Vein endothelial cell (primary cell): ENCODE measurements around the gene NDOR1. TPM values are rescaled to one million over a fixed set of nuclear protein-coding genes. Genes with fewer than 3 reads are reported as not detected.

ENCODE experiments used
- total RNA-seq: library from RNA; depleted of rRNA; stranded (reverse); fragments of >200 nt; gene quantifications from 2 replicates; pipeline ENCODE4 v1.2.3, GENCODE V29; 2012

NDOR1 gene
- 8.3 and 8.8 TPM in 2 replicates for total RNA-seq

DNA sequence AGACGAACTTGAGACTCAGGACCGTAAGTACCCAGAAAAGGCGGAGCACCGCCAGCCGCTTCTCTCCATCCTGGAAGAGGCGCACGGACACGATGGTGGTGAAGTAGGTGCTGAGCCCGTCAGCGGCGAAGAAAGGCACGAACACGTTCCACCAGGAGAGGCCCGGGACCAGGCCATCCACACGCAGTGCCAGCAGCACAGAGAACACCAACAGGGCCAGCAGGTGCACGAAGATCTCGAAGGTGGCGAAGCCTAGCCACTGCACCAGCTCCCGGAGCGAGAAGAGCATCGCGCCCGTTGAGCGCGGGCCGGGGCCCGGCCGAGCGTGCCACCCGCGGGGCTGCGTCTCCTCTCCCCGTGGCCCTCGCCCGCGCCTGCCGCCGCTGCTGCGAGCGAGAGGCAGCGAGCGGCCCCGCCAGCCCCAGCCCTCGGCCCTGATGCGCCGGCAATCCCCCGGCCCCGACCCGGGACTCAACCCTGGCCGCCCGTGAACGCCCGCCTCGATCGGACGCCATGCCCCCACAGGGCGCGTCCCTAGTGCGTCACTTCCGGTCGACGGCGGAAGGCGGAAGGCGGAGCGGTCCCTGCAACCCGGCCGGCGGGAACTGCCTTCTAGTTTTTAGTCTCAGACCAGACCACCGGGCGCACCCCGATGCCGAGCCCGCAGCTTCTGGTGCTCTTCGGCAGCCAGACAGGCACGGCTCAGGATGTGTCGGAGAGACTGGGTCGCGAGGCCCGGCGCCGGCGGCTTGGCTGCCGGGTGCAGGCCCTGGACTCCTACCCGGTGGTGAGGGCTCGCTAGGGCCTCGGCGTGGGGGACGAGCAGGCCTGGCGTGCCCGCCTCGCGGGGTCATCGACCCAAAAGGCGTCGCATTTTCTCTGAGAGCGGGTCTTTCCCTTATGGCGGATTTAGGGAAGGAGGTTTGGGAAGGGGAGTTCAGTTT lies at the start of gene NDOR1, which contains the start of gene TMEM203:
NDOR1 (plus strand) TSS at position 575 of the 944 bp plus-strand sequence; CDS start at position 653, 78 bp downstream.
TMEM203 (minus strand) TSS at position 523 of the 944 bp plus-strand sequence; CDS start at position 289, 234 bp downstream.

GRCh38 chr9:137169896-137170358 lies 35.6 kb upstream of the NDOR1 start, which contains the start of gene LRRC26:
Gene LRRC26, minus strand, starts transcription at chr9:137170051. Its CDS starts 108 bp downstream, at chr9:137169943.

DNA sequence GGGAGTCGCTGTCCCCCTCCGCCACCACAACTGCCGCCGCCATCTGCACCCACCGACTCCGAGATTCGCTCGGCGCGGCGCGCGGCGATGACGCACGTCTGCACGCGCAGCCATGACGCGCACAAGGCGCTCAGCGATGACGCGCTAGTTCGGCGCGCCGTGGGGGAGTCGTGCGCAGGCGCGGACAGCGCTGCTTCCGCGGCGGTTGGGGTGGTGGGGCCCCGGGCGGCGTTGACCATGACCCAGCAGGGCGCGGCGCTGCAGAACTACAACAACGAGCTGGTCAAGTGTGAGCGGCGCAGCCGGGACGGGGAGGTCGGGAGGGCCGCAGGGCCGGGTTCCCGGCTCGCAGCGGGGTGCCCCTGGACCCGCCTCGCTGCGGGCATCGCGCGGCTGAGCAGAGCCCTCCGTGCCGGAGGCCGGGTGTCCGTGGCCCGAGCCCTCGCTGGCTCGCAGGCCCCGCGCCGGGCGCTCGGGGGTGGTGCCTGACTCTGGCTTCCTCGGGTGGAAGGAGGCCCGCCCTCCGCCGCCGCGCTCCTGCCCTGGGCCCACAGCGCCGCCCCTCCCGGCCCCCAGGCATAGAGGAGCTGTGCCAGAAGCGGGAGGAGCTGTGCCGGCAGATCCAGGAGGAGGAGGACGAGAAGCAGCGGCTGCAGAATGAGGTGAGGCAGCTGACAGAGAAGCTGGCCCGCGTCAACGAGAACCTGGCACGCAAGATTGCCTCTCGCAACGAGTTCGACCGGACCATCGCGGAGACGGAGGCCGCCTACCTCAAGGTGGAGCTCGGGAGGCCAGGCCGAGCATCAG lies 16.8 kb upstream of the NDOR1 start, which contains the start of the genes ANAPC2 and SSNA1:
ANAPC2 (minus strand) TSS at position 71 of the 807 bp plus-strand sequence; CDS start at position 43, 28 bp downstream.
SSNA1 (plus strand) TSS at position 187 of the 807 bp plus-strand sequence; CDS start at position 238, 51 bp downstream.

GRCh38 chr9:137200311-137201204 lies 4.9 kb upstream of the NDOR1 start, which contains the start of gene TPRN:
Gene TPRN, minus strand, starts transcription at chr9:137200741. Its CDS starts 30 bp downstream, at chr9:137200711.

GRCh38 chr9:137222190-137223077 lies 16.9 kb downstream of the NDOR1 start, which contains the start of gene RNF208:
Gene RNF208, minus strand, starts transcription at chr9:137222240. Its CDS starts 1,028 bp downstream, at chr9:137221212.

GRCh38 chr9:137224830-137225694 lies 19.6 kb downstream of the NDOR1 start, which contains the start of gene CYSRT1:
Gene CYSRT1, plus strand, starts transcription at chr9:137225174. Its CDS starts 448 bp downstream, at chr9:137225622.

GRCh38 chr9:137227054-137227852 lies 21.8 kb downstream of the NDOR1 start, which contains the start of gene RNF224:
Gene RNF224, plus strand, starts transcription at chr9:137227502. Its CDS starts 834 bp downstream, at chr9:137228336.

DNA sequence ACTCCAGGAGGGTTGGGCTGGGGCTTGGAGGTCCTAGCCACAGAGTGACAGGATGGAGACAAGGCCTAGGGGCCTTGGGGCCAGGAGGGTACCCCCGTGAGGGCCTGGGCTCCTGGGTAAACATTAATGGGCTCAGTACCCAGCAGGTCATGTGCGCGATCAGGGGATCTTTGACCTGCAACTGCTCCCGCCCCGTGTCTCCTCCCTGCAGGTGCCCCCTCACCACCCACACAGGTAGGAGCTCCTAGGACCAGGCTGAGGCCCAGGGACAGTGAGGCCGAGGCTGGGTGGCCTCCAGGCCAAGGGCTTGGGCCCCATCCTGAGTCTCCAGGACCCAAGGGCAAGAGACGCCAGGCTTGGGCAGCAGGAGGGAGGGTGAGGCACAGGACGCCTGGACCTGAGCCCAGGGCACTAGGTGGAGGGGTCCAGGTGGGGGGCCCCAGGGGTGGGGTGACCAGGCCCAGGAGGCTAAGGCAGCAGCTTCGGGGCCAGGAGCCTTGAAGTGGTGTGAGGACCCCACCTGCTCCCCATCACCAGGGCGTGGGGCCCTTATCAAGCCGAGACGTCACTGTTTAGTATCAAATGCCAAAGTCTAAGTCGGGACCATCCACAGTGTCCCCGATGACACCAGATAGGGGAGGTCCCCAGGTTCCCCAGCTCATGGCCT lies 25.3 kb downstream of the NDOR1 start, which contains the start of gene SLC34A3:
SLC34A3 (plus strand) TSS at position 197 of the 667 bp plus-strand sequence. CDS start 802 bp downstream, outside the sequence.

DNA sequence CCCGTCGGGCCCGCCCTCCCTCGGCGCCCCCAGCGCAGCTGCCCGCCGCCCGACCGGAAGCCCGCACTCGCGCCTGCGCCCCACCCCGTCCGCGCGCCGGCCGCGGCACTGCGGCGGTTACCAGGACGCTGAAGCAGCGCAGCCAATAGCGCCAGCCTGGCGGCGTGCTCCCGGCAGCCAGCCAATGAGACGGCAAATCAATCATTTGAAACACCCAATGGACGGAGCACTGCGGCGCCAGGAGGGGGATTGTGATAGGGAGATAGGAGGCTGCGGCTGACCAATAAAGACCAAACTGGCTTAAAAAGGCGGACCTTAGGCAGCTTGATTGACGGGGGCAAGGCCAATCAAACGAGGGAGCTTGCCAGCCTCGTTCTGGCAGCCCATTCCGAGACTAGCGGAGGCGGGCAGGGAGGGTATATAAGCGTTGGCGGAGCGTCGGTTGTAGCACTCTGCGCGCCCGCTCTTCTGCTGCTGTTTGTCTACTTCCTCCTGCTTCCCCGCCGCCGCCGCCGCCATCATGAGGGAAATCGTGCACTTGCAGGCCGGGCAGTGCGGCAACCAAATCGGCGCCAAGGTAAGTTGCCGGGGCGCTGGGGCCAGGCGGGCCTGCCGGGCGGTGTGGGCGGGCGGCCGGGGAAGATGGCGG lies 35.5 kb downstream of the NDOR1 start, which contains the start of gene TUBB4B:
TUBB4B (plus strand) TSS at position 447 of the 649 bp plus-strand sequence; CDS start at position 521, 74 bp downstream.

DNA sequence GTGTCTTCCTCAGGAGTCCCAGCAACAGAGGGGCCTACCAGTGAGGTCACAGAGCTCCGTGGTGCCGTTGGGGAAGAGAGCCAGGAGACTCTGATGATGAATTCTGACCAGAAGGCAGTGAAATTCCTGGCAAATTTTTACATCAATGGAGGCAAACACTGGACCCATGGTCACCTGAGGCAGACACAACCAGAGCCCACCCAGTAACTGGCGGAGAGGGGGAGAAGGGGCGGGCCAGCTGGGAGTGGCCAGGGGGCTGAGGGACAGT lies 45.6 kb downstream of the NDOR1 start, which contains the start of gene STPG3:
STPG3 (plus strand) TSS at position 93 of the 268 bp plus-strand sequence; CDS start at position 94, 1 bp downstream.

GRCh38 chr9:137254624-137255447 lies 49.3 kb downstream of the NDOR1 start, which contains the start of gene NELFB:
Gene NELFB, plus strand, starts transcription at chr9:137255327.

